HG02943 (cell line): Measurements from ENCODE around the gene IDH2.
"Not testable (repeated sequence)": the region's sequence is repeated elsewhere in the genome, so short reads cannot be mapped to it uniquely, and the experiment has no call there.

Experiments used
- ATAC-seq: cut with Tn5 transposase; IDR thresholded peaks from one replicate; pipeline ENCODE4 v1.9.1; 2021; ENCODE audit warnings: mild to moderate bottlenecking, low read depth, moderate library complexity; ENCODE audit not compliant: unreplicated experiment

Gene IDH2

DNA sequence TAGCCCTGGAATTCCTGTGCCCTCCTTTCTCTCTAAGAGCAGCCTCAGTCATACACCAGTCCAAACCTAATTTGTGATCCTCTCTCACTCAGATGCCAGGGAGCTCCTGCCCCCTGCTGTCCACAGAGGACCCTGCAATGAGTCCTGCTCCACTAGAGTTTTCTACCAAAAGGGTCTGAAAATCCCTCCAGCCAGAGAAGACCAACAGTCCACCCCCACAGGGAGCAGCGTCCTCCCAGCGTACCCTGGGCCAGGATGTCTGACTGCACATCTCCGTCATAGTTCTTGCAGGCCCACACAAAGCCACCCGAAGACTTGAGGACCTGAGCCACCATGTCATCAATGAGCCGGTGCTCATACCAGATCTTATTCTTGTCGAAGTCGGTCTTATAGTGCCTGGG lies 15.4 kb downstream of the IDH2 start:
- ATAC-seq = no peak

DNA sequence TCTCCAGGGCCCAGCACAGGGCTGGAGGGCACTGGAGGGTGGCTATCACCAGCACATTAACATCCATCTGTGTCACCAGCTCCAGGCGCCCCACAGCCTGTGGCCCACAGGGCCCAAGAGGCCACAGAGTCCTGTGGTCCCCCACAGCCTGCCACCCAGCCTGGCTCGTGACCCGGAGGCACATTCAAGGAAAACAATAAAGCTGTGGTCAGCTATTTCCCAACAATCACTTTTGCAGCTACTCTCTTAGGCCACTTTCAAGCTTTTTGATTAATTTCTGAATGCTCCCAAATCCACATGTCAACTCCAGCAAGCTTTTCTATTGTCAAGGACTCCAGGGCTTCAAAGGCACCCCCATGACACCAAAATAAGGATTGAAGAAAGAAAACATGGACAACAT lies 16.7 kb downstream of the IDH2 start:
- ATAC-seq = no peak

DNA sequence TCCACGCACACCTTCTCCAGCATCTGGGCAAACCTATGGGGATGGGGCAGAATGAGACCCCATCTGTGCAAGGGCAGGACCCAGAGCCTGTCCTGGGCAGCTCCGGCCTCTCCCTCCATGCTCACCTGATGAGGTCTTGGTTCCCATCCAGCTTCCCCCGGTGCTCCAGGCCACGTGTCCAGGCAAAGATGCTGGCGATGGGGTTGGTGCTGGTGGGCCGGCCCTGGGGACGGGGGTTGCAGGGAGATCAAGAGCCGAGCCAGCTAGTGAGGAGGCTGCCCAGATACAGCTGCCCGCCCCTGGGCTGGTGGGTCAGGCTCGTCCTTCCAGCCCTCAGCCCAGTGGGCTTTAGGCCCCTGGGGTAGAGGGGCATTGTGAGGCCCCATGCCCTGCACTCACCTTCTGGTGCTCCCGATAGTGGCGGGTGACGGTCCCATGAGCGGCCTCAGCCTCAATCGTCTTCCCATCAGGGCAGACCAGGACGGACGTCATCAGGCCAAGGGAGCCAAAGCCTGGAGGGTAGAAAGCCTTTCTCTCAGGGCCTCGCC lies 17.3 kb downstream of the IDH2 start:
- ATAC-seq = no peak

DNA sequence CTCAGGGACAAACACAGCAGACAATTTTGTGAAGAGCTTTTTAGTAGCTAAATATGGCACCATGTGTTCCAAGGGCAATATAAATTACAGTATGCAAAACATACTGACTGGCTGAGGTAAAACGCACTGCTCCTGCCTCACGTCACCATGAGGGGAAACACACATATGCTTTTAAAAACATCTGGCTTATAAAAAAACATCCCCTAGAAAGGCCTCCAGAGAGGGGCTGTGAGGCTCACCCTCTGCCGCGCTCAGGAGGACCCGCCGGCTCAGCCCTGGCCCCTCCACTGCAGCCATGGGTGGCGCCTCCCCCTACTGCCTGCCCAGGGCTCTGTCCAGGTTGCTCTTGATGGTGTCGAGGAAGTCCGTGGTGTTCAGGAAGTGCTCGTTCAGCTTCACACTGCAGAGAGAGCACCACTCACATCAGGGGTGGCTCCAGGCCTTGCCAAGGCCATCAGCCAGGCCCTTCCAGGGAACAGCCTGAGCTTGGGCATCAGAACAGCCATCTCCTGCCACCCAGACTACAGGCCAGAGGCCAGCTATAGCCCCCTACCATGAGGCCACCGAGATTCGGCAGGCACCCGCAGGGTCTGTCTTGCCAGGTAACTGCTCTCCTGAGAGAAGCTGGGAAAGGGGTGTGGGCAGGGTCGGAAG lies 18.2 kb downstream of the IDH2 start:
- no peak for ATAC-seq

DNA sequence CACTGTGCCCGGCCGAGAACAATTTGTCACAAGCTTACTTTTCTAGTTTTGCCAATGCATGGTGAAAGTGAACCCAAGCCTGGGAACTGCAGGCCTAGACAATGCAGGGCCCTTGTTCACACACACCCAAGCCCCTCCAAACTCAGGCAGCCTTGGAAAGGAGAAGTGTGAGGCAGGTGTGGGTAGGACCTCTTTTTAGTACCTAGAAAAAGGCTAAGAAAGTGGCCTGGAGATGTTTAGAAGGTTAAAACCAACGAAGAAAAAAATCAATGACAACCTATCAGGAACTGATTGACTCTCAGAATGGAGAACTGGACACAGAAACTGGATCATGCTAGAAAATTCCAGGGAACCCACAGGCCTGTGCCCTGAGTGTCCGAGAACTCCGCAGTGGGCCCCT lies 18.8 kb downstream of the IDH2 start:
- no peak for ATAC-seq

DNA sequence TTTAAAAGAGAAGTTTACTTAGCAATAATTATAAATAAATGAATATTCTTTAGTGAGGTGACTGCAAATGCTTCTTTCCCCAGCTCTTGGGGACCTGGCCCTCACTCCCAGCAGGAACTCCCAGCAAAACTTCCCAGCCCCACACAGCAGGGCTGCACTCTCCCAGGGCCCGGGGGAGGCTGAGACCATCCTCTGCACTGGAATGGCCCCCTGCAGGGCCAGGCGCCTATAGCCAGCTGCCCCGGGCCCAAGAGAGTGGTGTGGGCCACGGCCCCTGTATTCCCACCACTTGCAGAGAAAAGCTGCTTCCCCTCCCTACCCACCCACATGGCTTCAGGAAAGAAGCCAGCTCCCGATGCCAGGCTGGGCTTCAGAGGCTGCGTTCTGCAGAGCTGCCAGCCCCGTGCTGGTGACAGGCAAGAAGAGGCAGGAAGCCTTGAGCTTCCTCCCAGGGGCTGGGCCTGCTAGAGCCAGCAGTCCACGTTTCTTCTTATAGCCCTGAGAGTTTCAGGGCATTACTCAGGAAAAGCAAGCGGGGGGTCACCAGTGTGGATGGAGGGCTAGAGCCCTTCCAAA lies 20.0 kb downstream of the IDH2 start:
- no peak for ATAC-seq

DNA sequence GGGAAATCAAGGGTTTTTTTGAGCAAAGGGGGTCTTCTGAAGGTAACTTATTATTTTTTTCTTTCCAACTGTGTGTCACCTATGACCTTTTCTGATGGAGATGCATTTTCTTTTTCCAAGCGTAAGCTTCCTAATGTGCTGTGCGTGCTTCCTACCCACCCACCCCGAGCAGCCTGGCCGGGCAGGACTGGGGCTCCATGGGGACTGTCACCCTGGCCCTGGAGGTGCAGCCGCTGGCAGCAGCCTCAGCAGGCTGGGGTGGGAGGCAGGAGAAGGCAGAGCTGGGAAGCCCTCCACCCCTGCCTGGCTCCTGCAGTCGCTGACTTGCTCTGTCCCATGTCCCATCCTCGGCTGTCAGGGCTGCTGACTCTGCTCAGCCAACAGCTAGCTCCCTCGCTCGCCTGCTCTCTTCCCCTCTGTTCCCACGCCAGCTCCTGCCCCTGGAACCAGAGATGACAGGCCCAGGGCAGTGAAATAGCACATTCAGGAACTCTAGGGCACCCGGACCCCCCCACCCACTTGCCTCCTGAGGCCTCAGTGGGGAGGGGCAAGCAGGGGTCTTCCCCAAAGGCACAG lies 21.4 kb downstream of the IDH2 start:
- ATAC-seq = no peak

DNA sequence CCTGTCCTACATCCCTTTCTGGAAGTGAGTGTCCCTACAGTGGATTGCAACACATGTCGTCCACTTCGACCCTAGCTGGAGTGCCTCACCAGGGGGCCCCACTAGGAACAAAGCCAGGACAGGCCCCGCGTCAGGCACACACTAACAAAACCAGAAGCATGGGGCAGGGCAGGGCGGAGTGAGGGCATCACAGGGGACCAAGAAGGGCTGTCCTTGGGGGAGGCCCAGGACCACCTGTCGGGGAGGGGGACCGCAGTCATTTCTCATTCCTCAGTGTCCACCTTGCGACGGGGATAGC lies 21.9 kb downstream of the IDH2 start:
- no peak for ATAC-seq

DNA sequence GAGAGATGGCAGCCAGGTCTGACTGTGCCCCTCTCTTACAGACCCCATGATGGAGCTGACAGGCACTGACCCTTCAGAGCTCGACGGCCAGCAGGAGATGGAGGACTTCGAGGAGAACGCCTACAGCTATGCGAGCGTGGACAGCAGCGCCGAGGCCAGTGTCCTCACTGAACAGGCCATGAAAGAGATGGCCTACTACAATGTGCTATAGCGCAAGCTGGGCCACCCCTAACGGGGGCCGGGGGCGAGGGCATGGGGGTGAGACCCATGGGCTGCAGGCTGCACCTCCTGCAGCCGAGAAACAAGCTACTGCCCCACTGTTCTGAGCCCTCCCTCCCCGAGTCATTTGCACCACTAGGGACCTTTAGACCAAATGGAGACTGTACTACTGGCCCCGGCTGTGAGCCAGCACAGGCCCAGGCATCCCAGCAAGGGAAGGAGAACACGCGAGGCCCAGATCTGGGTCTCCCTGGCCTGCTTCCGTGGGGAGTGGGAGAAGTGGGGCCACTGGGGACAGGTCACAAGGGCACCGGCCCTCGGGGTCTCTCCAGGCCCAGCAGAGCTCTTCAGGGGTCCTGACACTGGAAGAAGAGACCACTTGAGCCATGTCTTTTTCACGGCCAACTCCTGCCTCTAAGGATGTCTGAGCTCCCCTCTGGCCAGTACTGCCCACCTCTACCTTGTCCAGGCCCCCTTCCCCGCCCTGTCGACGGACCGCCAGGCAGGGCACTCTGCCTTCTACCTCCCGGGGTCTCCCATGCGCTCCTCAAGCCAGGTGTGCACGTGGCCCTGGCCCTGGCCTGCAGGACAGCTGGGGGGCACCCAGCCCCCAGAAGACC lies 22.4 kb downstream of the IDH2 start:
- ATAC-seq = no peak

DNA sequence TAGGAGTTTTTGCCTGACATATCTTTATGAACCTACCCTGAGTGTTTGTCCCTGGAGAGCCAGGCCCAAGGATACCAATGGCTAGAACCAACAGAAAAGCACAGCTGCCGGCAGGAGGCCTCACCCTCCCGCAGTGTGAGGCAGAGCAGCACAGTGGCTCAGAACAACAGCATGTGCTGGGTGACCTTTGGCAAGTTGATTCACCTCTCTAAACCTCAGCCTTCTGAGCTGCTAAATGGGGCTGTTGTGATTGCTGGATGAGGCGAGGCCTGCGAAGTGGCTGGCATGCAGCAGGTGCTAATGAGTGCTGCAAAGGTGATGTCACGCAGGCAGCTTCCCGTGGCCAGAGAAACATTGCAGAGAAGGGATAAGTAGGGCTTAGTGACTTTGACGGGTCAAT lies 23.3 kb downstream of the IDH2 start:
- no peak for ATAC-seq

DNA sequence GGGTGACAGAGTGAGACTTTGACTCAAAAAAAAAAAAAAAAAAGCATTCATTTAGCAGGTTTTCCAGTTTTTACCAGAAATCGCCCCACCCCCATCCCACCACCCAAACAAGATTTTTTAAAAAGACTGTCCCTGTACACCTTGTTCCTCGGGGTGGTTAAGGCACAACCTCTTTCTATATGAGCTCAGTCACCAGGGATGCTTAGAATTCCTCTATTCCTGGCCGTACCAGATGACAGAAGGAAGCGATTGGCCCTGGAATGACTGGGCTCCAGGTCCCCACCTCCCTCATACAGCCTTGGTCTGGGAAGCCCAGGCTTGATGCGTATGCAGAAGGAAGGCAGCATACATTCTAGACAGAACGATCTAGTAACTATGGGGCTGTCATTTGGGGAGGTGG lies 25.6 kb downstream of the IDH2 start:
- ATAC-seq = no peak

DNA sequence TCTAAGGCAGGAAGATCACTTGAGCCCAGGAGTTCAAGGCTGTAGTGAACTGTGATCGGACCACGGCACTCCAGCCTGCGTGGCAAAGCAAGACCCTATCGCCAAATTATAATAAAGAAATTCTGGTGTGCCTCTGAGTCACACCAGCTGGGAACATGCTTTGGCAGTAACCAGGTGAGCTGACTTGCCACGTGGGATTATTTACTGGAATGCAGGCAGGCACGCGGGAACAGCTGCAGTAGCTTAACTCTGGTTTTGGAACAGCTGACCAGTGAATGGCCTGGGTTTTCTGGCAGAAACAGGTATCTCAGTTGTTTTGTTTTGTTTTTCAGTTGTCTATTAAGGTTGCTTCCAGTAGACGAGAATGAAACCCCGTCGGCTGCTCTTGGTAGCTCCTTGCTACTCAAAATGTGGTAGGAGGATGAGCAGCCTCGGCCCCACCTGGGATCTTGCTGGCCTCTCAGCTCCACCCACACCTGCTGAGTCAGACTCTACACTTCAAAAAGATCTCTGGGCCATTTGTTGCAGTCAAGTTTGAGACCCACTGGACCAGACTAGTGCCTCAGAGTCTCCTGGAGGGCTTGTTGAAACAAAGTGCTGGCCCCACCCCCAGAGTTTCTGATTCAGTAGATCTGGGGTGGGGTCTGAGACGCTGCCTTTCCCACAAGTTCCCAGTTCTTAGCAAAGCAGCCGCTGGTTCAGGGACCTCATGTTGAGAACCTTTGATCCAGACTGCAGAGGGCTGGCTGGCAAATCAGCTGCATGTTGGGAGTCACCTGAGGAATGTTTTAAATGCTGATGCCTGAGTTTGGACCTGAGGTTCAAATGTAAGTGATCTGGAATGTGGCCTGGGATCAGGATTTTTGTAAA lies 26.6 kb downstream of the IDH2 start:
- ATAC-seq = no peak

DNA sequence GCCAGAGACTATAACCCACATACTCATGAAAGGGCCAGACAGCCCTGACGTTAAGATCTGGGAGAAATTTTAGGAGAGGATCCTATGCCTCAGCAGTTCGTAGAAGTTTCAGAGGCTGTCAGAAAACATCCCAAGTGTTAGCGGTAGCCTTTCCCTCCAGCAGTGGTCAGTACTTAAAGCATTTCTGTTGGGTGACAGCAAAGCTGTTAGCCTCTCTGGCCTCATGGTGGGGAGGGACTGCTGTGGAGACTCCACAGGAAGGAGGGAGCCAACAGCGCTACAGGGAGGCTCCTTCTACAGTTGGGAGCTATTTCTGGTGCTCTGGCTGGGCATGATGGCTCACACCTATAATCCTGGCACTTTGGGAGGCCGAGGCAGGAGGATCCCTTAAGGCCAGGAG lies 27.4 kb downstream of the IDH2 start:
- ATAC-seq = no peak

DNA sequence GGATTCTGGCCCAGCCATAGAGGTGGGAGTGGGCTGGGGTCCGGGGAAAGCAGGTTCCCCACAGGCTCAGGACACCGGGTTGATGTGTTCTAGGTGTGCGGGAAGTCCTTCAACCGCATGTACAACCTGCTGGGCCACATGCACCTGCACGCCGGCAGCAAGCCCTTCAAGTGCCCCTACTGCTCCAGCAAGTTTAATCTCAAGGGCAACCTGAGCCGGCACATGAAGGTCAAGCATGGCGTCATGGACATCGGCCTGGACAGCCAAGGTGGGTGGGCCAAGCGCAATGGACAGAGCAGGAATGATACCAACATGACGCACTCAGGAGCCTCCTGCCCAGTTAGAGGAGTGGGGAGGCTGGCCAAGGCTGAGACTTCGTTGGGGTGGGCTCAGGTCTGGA lies 28.2 kb downstream of the IDH2 start:
- ATAC-seq = no peak

DNA sequence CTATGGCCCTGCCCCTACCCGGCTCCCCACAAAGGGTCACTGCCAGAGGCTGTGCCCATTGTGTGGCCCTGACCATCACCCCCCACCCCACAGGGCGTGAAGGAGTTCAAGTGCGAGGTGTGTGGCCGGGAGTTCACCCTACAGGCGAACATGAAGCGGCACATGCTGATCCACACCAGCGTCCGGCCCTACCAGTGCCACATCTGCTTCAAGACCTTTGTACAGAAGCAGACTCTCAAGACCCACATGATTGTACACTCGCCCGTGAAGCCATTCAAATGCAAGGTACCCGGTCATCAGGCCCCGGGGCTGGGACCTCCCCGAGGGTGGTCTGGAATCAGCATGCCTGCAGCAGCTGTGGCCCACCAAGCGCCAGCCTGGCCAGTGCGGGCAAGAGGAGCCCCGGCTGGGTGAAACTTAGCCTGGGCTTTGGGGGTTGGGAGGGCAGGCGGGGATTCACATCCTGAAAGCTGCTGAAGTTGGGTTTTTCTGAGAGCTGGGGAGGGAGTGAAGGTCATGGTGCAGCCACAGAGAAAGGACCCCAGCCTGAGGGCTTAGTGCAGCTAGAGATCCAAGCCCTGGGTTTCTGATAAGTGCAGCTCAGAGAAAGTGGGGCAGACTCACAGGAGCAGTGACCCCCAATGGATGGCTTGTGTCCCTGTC lies 29.2 kb downstream of the IDH2 start:
- no peak for ATAC-seq

DNA sequence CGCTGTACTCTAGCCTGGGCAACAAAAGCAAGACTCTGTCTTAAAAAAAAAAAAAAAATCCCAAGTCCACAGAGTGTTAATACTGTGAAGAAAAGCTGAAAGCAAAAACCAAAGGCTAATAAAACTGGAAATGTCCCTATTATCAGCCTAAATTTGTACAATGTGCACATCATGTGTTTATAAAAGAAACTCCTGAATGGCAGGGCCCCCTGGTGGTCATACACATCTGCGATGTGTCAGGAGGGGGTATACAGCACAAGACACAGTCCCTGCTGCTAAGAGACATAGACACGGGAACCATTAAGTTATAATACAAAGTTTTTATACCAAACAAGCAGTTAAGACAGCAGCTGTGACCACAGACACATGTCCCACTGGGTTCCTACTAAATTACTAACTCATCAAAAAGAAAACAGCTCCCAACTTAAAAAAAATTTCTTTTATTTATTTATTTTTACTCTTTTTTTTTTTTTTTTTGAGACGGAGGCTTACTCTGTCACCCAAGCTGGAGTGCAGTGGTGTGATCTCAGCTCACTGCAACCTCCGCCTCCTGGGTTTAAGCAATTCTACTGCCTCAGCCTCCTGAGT lies 31.0 kb downstream of the IDH2 start:
- no peak for ATAC-seq

DNA sequence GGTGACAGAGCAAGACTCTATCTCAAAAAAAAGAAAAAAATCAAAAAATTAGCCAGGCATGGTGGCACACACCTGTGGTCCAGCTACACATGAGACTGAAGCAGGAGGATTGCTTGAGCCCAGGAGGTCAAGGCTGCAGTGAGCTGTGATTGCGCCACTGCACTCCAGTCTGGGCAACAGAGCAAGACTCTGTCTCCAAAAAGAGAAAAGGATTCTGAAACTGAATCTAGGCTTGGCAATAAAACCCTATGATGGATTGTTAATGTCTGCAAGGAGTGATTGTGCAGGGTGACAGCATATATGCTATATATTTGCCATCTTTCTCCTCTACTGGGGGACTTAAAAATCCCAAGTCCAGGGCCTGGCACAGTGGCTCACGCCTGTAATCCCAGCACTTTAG lies 31.6 kb downstream of the IDH2 start:
- not testable (repeated sequence) for ATAC-seq

DNA sequence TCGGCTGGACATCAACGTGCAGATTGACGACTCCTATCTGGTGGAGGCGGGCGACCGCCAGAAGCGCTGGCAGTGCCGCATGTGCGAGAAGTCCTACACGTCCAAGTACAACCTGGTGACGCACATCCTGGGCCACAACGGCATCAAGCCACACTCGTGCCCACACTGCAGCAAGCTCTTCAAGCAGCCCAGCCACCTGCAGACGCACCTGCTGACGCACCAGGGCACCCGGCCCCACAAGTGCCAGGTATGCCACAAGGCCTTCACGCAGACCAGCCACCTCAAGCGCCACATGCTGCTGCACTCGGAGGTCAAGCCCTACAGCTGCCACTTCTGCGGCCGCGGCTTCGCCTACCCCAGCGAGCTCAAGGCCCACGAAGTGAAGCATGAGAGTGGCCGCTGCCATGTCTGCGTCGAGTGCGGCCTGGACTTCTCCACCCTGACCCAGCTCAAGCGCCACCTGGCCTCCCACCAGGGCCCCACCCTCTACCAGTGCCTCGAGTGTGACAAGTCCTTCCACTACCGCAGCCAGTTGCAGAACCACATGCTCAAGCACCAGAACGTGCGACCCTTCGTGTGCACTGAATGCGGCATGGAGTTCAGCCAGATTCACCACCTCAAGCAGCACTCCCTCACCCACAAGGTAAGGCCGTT lies 34.2 kb downstream of the IDH2 start:
- no peak for ATAC-seq
